HG02763 (cell line): ENCODE measurements around the gene MFSD1.
A peak's percentile ranks its signal among the peaks of the same experiment; 100 is the strongest.
"Not testable (repeated sequence)": the region's sequence is repeated elsewhere in the genome, so short reads cannot be mapped to it uniquely, and the experiment has no call there.

Experiments used
- ATAC-seq: cut with Tn5 transposase; IDR thresholded peaks from one replicate; pipeline ENCODE4 v1.9.1; 2021; ENCODE audit warnings: mild to moderate bottlenecking, moderate library complexity; ENCODE audit not compliant: unreplicated experiment

MFSD1 gene

DNA sequence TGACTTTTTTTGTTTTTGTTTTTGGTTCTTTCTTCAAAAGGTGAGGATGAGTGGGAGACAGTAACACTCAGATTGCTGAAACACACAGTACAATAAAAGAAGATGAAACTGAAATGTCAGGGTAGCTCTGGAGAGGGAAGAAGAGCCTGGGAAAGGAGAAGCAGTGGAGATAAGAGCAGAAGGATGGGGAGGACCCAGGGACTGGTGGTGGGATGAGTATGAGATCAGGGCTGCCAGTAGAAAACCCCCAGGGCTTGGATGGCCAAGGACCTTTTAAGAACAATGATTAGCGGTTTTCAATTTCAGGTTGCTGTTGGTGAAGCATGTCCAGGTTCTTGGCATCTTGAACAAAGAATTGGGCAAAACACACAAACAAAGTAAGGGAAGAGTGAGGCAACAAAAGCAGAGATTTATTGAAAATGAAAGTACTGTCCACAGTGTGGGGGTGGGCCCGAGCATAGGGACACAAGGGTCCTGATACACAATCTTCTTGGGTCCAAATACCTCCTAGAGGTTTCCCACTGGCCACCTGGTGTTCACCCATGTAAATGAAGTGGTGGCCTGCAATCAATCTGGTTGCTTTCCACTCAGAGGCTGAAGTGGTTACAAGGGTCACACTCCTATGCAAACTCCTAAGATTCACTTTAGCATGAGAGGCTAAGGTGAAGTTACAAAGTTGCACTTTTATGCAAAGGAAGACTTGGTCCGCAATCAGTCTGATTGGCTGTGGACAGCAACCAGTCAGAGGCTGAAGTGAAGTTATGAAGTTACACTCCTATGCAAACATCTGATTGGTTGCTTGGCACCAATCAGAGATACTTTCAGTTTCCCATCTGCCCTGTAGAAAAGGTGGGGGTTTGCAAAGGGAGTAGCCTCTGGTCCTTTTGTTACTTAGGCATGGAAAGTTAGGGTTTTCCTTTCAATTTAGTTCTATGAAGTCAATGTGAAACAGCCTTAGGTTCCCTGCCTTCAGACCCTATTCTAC, 26.1 kb upstream of the MFSD1 start:
- no peak for ATAC-seq

DNA sequence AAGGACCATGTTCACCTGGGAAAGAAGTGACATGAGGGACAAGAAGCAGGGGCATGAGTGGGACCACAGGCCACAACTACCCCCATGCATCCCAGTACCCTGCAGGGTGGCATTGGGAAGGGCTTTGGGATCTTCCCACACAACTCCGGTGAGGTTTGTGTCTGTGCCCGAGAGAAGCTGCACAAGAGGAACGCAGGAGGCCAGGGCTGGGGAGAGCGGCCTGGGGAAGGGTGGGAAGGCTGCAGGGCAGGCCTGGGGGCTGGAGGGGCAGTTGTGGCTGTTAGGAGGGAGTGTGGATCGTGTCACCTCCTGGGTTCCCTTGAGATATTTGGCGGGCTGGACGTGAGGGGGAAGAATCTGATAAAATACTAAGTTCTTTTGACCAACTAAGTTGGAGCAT, 25.3 kb upstream of the MFSD1 start:
- no peak for ATAC-seq

DNA sequence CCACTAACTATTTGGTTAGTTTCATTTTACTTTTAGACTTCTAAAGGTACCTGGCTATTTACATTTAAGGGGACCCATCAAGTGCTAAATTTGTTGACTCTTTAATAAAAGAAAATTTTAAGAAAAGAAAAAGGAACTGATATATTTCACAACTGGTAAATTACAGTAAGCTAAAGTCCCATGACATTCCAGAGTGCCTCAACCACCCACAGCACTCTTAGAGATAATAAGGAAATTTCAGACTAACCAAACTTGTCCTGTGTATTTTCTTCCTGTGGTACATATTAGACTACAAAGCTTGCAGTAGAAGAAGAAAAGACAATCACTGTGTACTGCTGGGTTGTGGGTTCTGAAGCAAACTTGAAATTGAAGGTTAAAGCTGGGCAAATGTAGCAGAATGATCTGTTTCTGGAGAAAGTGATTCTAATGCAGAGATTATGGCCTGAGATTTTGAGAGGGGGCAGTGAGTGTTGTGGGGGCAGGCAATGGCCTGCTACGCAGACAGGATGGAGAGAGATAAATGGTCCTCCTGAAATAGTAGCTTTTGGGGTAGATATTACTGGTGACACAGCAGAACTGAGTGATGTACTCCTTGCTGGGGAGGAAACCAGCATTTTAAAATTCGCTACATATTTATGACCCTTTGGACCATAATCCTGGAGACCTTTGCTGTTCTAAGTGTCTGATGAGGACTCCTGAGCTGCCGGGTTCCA, 24.5 kb upstream of the MFSD1 start:
- no peak for ATAC-seq

DNA sequence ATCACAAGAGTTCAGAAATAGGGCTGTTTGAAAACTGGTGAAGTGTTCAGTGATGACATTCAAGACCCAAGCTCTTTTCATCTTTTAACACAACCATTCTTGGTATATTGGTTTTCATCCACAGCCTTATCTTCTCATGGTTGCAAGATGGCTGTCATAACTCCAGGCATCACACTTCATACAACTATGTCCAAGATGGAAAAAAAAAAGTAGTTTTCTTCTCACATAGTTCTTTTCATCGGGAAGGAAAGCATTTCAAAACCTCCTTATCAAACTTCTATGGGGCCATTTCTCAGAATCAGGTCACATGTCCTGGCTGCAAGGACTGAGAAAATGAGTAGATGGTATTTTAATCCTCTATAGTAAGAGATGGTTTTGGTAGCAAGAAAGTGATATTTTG, 21.1 kb upstream of the MFSD1 start:
- no peak for ATAC-seq

DNA sequence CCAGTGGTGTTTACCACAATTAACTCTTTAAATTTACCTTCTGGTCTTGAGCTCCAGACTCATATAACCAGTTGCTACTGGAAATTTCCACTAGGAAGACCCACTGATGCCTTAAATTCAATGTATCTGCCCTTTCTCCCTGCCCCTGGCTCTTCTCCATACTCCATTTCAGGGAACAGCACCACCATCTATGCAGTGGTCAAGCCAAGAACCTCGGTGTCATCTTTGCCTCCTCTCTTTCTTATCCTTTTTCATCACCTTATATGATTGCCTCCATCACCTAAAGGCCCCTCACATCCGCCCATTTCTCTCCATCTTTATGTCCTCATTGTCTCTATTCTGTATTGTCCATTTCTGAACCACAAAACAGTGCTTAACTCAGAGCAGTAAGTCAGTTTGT, 20.7 kb upstream of the MFSD1 start:
- no peak for ATAC-seq

DNA sequence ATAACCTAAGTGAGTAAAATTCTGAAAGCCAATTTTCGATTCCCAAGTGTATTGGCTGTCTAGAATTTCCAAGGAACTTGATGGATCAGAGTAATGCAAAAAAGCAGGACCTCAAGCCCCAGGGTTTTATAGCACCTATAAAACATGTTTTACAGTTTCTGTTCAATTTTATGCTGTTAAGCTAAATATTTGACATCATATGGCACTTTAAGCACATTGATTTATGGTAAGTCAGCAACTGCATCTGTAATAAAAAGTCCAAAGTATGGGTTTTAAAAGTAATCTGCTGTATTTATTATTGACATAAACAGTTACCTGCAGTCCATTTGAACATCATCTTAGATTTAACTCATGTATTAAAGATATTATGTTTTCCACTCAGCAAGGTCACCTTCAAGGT, 20.0 kb upstream of the MFSD1 start:
- ATAC-seq, result no peak

DNA sequence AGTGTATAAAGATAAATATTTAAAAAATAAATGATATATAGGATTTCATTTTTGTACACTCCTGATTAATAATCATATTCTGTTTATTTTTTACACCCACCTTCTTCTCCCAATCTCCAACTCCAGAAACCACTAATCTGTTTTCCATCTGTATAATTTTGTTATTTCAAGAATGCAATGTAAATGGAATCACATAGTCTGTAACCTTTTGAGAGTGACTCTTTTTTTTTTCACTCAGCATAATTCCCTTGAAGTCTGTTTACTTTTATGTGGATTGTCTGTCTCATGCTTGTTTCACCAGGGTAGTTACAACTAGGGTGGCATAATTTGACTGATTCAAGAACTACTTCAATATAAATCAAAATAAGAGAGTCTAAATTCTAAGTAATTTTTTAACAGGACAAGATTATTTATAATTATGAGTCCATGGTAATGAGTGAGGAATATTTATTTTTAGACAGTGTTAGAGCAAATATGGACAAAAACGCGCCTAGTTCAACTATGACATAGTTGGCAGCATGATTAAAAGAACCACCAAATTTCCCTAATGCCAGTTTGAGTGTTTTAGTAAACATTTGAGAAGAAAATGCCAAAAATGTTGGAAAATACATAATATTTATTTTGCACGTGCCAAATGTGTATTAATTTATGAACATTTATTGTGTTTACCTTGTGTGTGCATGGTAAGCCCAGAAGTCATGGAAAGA, 19.4 kb upstream of the MFSD1 start:
- no peak for ATAC-seq

DNA sequence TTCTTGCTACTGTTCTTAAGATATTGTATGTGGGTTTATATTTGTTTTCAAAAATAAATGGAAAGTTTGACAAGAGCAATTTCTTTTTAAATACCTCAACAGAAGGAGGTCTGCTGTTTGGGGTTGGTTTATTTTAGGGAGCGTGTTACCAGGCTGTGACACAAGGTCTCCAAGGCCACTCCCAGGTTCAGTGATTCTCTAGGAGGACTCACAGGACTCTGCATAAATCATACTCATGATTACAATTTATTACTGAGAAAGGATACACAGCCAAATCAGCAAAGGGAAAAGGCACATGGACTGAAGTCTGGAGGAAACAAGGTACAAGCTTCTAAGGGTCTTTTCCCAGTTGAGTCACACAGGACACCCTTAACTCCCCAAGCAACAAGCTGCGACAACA, 18.8 kb upstream of the MFSD1 start:
- no peak for ATAC-seq

DNA sequence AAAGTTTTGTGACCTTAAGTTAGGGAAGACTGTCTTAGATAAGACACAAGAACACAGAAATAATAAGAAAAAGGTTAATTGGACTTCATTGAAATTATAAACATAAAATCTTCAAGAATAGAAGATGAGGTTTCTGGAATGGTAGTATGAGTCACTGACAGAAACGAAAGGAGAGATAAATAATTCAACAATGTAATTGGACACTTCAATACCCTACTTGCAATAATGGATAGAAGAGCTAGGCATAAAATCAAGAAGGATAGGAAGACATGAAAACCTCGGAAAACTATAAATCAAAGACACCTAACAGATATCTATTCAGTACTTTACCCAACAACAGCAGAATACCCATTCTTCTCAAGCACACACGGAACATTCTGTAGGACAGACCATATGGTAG, 15.9 kb upstream of the MFSD1 start:
- ATAC-seq, result no peak

DNA sequence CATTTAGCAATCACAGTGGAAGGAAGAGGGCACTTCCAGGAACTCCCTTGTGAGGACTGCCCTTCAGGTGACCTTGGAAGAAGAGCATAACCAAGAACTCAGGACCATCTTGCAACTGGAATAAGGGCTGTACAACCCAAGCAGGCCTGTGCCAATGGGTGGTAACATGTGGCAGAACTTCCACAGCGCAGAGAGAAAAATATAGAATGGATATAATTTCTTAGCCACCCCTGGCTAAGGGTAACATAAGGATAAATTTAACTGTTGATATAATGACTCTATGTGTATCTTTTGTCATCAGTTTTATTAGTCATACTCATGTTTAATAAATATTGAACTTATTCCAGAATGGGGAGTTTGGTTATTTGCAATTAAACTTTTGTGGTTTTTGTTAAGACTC, 13.4 kb upstream of the MFSD1 start:
- ATAC-seq, result no peak

DNA sequence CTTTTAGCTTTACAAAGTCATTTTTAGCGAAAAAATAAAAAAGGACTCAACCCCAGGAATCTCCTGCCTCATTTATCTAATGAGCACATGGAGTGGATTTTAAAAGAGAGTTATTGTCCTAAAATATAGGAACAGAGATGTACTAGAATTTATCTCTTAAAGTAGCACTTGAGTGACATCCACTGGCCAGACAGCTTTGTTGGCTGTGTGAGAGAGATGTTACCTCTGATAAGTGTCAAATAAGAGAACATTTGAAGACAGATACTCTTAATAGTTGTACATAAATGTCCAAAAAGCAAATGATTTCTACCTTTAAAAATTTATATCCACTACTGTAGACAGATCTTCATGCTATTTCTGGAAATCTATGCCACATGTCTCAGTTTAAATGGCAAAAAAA, 12.3 kb upstream of the MFSD1 start:
- ATAC-seq, result no peak

DNA sequence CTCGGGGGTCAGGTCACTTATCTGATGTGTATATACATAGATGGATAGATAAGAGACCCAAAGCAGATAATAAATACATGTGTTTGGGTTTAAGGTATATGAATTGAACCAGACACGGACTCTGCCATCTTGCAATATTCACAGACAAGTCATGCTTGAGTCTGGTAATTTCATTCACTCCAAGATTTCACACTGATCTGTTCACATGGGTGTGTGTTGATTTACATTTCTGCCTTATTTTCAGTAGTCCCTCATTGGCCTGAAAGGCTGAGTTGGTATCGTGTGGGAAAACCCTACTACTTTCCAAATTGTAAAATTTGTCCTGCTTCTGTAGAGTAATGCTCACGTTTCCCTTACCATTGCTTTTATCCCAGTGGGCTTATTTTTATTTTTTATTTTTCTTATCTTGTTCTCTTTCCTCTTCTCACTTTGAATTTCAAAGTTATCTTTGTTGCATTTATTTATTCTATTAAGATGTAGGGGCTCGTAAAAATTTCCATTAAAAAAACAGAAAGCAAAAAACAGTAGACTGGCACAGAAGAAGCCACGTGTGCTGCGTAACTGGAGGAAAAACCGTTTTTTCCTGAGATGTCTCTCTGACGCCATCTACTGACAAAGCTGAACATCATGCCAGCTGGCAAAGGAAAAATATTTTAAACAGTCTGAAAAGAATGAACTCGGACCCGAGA, 10.8 kb upstream of the MFSD1 start:
- peak; percentile 59 for ATAC-seq

DNA sequence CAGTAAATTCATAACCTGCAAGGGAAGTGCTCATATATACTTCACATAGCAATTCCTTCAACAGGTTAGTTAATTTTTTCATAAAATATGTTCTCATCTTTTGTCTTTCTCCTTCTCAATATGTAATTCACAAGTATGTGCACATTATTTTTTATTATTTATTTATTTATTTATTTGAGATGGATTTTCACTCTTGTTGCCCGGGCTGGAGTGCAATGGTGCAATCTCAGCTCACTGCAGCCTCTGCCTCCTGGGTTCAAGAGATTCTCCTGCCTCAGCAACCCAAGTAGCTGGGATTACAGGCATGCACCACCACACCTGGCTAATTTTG, 10.3 kb upstream of the MFSD1 start:
- not testable (repeated sequence) for ATAC-seq

DNA sequence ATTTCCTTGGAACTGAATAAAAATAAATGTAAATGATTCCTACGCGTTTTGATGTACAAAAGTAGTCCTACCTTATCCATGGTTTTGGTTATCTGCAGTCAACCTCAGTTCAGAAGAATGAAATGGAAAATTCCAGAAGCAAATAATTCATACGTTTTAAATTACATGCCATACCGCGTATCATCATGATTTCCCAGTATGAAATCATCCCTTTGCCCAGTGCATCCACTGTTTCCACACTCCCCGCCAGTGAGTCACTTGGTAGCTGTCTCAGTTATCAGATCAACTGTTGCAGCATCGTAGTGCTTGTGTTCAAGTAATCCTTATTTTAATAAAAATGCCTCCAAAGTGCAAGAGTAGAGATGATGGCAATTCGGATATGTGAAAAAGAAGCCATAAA, 9.1 kb upstream of the MFSD1 start:
- ATAC-seq, result no peak

DNA sequence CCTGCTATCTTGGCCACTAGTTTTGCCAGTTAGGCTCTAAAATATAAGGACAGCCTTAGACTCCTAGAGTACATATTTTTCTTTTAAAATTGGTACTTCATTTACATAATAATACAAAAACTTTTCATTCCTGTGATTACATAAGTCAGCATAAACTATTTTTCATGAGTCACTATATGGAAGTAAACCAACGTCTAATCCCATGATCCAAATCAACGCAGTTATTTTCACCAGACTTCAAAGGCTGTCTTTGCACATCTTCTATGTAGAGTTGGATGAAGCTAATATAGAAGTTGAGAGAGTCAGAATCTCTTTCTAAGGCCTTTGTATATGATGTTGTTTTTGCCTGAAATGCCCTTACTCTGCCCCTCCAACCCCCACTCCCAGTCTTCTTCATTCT, 7.6 kb upstream of the MFSD1 start:
- no peak for ATAC-seq

DNA sequence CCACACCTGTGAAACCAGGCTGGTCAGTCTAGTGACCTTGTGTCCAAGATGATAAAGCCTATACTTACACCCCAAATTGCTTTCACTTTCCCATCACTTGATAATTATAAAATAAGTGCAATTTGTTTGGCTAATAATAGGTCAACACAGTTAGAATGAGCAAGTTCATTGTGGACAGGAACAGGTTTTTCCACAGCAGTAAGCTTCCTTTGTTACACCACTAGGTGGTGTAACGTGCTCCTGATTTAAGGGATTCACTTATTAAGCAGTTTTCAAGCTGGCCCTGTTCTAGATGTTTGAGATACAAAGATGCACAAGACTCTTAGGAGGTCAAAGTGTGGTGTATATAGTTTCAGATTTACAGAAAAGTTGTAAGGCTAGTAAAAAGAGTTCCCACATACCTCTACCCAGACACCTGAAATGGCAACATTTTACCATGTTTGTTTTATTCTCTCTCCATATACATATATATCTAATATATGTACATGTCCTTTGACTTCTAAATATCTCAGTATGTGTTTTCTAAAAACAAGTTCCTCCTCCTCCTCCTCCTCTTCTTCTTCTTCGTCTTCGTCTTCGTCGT, 6.8 kb upstream of the MFSD1 start:
- peak; percentile 43 for ATAC-seq

DNA sequence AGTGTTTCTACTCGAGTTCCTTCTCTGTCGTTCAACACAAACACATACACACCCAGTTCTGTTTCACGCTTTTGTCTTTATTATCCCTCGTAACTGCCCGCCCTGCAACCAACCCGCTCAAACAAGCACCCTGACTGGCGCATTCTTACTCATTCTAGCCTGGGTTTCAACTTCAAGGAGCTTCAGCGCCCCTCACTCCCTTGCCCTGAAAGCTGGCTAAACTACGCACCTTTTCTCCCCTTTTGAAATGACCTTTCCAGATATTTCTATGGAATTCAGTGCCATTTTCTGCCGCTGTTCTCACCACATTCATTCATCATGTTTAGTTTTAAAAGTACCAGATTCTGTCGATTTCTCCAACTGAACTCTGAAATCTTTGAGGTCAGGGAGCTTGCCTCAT, 653 bp upstream of the MFSD1 start:
- no peak for ATAC-seq

DNA sequence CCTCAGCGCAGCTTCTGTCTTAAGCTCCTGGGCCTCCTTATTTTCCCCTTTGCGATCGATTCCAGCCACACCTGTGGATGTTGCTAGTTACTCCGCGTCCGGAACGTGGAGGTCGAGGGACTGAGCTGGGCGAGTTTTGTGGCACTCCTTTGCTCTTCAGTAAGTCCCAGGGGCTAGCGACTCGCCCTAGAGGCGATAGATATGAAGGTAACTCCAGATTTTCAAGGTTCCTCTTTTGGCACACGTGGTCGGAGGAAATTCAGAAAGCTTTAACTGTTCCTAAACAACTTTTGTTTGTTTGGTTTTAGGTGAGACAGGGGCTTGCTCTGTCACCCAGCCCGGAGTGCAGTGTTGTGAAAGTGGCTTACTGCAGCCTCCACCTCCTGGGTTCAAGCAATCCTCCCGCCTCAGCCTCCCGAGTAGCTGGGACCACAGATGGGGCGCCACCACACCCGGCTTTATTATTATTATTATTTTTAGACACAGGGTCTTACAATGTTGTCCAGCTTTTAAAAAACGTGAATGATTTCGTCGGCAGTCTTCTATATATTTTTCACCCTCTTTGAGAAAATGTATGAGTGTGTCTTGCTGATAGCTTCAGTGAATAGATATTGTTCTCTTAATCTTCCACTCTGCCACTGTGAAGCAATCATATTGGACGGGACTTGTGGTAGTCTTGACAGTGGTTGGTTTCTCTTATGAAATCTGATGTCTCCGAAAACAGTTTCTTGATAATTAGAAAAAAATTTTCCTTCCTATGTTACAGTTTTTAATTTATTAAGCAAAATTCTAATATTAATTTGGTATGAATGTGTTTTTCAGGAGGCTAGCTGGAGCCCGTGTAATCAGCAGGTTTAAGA, 785 bp downstream of the MFSD1 start:
- peak; percentile 34 for ATAC-seq

DNA sequence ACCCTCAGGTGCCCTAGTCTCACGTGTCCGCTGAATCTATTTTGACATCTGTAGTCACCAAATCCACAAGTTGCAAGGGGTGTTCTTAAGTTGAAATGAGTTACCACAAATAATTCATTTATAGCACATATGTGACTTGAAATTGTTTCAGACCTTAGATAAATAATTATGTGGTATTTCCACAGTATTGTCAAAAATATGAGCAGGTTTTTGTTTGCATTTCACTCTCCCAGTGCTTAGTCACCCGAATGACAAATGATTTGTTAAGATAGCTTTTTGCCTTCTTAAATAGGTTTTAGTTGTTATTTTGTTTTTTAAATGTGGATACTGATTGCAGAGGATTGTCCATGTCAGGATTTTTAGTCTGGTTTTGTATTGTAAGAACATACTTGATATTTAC, 2.6 kb downstream of the MFSD1 start:
- ATAC-seq, result no peak

DNA sequence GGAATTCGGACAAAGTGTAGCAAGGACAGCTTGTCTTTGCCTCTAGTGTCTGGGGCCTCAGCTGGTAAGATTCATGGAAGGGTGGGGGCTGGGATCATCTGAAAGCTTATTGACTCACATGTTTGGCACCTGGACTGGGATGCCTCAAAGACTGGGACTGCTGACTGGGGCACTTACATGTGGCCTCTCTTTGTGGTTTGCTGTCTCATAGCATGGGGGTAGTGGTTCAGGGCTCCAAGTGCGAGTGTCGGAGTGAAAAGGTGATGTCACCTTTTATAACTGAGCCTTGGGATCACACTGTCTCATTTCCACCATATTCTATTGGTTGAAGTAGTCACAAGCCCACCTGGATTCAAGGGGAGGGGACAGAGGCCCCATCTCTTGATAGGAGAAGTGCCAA, 6.8 kb downstream of the MFSD1 start:
- ATAC-seq, result no peak
